Immature natural killer cell (primary cell): ENCODE measurements around the gene JUP. TPM values are rescaled to one million over a fixed set of nuclear protein-coding genes. Genes with fewer than 3 reads are reported as not detected.

Source experiments
- DNase-seq, 3 donors: peaks; one replicate each; pipeline ENCODE4 v3.0.0; 2022; ENCODE audit warnings: mixed read lengths in 1 of 3
- H3K27ac Mint-ChIP-seq, 6 donors: one replicate each; pipeline ENCODE4 v1.8.0; 2020; ENCODE audit warnings: mixed read lengths in 6 of 6, mild to moderate bottlenecking in 5 of 6, inconsistent platforms in 4 of 6, moderate library complexity in 3 of 6
- H3K27me3 Mint-ChIP-seq, 3 donors: one replicate each; pipeline ENCODE4 v1.8.0; 2020 to 2021; ENCODE audit warnings: low read depth in 3 of 3, mild to moderate bottlenecking in 3 of 3, mixed read lengths in 3 of 3, moderate library complexity in 3 of 3, inconsistent platforms in 1 of 3
- H3K36me3 Mint-ChIP-seq, 3 donors: one replicate each; pipeline ENCODE4 v1.8.0; 2020; ENCODE audit warnings: mixed read lengths in 3 of 3, inconsistent platforms in 2 of 3, mild to moderate bottlenecking in 2 of 3
- H3K4me1 Mint-ChIP-seq, 2 donors: one replicate each; pipeline ENCODE4 v1.8.0; 2020; ENCODE audit warnings: inconsistent platforms in 2 of 2, mild to moderate bottlenecking in 2 of 2, mixed read lengths in 2 of 2, moderate library complexity in 1 of 2
- H3K4me3 Mint-ChIP-seq, 5 donors: one replicate each; pipeline ENCODE4 v1.8.0; 2020; ENCODE audit warnings: mild to moderate bottlenecking in 5 of 5, mixed read lengths in 5 of 5, inconsistent platforms in 3 of 5, moderate library complexity in 3 of 5
- H3K9me3 Mint-ChIP-seq, 6 donors: one replicate each; pipeline ENCODE4 v1.8.0; 2020; ENCODE audit warnings: mild to moderate bottlenecking in 6 of 6, mixed read lengths in 6 of 6, inconsistent platforms in 4 of 6, moderate library complexity in 3 of 6
- polyA plus RNA-seq, 3 donors: library from polyadenylated mRNA; unstranded; fragments of 300-500 nt; fragmentation: Illumina TruSeq; gene quantifications; one replicate each; pipeline ENCODE4 v1.2.3, GENCODE V29; 2021

The JUP gene
- polyA plus RNA-seq, 3 donors from 2014 or later: 0.61 to 0.76 TPM; not detected in 1

DNA sequence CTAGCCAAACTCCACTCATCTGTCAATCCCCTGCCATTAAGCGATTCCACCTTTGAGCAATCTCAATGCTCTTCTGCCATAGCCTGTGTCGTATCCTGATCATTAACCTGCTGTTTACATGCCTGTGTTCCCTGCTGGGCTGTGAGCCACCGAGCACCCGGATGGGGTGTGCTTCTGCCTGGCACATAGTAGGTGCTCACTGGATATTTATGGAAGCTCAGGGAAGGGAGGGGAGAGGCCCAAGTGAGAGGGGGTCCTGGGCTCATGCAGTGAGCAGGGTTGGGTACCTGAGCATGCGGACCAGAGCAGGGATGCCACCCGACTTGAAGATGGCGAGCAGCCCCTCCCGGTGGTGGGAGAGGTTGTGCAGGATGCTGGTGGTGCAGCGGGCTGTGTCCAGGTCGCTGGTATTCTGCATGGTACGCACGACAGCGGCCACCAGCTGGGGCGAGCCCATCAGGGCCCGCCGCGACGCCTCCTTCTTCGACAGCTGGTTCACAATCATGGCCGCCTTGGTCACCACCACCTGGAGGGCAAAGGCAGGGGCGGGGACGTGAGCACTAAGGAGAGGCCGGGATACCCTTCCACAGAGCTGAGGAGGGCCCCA is 17.7 kb downstream of the JUP start:
- H3K9me3 Mint-ChIP-seq: no peaks in the 10 kb centered on the region
- H3K4me3 Mint-ChIP-seq: no peak overlapping the region
- no peaks in the 10 kb centered on the region for H3K4me1 Mint-ChIP-seq
- no peaks in the 10 kb centered on the region for H3K36me3 Mint-ChIP-seq
- H3K27ac Mint-ChIP-seq: no peak overlapping the region
- H3K27me3 Mint-ChIP-seq: peaks cover 0 to 3% (median 2%) of the 10 kb centered on the region in 3 donors
- no peak for DNase-seq

- Mint-ChIP-seq H3K27ac (no peak overlapping the region), H3K4me1 (no peaks in the 10 kb centered on the region), H3K9me3 (no peaks in the 10 kb centered on the region), H3K27me3 (peaks cover 1 to 3% (median 2%) of the 10 kb centered on the region in 3 donors), H3K36me3 (no peaks in the 10 kb centered on the region), H3K4me3 (no peak overlapping the region)
- no peak for DNase-seq
These were observed 19.0 kb downstream of the JUP start for GRCh38 chr17:41767324-41768042.

- Mint-ChIP-seq H3K4me1 (no peaks in the 10 kb centered on the region), H3K9me3 (no peaks in the 10 kb centered on the region), H3K27me3 (peaks cover 1 to 6% (median 2%) of the 10 kb centered on the region in 3 donors), H3K4me3 (no peak overlapping the region), H3K36me3 (no peaks in the 10 kb centered on the region), H3K27ac (no peak overlapping the region)
- no peak for DNase-seq
These were observed 20.4 kb downstream of the JUP start for GRCh38 chr17:41766135-41766534.

DNA sequence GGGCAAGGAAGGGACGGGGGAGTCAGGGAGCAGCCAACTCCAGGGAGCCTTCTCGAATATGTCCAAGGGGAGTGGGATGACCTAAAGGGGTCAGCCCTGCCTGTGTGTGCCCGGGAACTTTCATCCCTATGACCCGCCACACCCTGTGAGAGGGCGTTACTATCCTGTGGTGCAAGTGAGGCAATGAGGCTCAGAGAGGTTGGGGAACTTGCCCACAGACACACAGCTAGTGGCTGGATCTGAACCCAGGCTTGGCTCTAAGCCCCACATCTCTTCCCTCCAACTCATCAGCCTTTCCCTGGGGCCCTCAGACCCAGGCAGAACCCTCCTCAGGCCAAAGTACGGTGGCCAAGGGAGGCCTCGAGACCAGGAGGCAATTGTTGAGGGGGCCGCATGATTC is 23.2 kb downstream of the JUP start:
- Mint-ChIP-seq H3K36me3 (no peaks in the 10 kb centered on the region), H3K27me3 (peaks cover 0 to 10% (median 2%) of the 10 kb centered on the region in 3 donors), H3K27ac (no peak overlapping the region), H3K4me1 (no peaks in the 10 kb centered on the region), H3K4me3 (no peak overlapping the region), H3K9me3 (no peaks in the 10 kb centered on the region)
- DNase-seq: no peak

GRCh38 chr17:41762841-41763240 is 23.7 kb downstream of the JUP start:
- Mint-ChIP-seq H3K9me3 (no peaks in the 10 kb centered on the region), H3K36me3 (no peaks in the 10 kb centered on the region), H3K27ac (no peak overlapping the region), H3K4me1 (no peaks in the 10 kb centered on the region), H3K27me3 (peaks cover 0 to 10% (median 2%) of the 10 kb centered on the region in 3 donors), H3K4me3 (no peak overlapping the region)
- no peak for DNase-seq

- Mint-ChIP-seq H3K36me3 (no peaks in the 10 kb centered on the region), H3K27ac (no peak overlapping the region), H3K4me3 (no peak overlapping the region), H3K27me3 (peaks cover 0 to 10% (median 2%) of the 10 kb centered on the region in 3 donors), H3K4me1 (no peaks in the 10 kb centered on the region), H3K9me3 (no peaks in the 10 kb centered on the region)
- no peak for DNase-seq
These were observed 24.1 kb downstream of the JUP start for GRCh38 chr17:41762391-41762790.

DNA sequence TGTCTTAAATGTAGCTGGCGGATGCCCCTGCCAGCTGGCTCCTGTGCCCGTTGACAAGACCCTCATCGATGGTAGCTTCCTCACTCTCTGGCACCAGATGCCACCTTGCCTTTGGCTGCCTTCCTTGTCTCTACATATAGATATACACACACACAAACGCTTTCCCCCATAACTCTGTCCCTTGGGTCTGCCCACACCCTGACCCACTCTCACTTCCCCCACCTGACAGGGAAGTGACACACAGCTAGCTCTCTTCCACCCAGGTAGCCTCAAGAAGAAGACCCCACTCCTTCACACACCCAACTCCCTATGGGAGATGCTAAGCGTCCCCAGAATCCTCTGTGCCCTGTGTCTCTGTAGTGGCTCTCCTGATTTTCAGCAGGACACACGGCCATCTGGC is 25.6 kb downstream of the JUP start:
- Mint-ChIP-seq H3K4me1 (no peaks in the 10 kb centered on the region), H3K36me3 (no peaks in the 10 kb centered on the region), H3K27ac (peak overlapping the region in 1 of 6 donors; percentile 11), H3K27me3 (peaks cover 0 to 10% (median 0%) of the 10 kb centered on the region in 3 donors), H3K9me3 (no peaks in the 10 kb centered on the region), H3K4me3 (no peak overlapping the region)
- DNase-seq: no peak

GRCh38 chr17:41758601-41759000 is 27.9 kb downstream of the JUP start:
- H3K27ac Mint-ChIP-seq: no peak overlapping the region
- H3K27me3 Mint-ChIP-seq: peaks cover 0 to 10% (median 0%) of the 10 kb centered on the region in 3 donors
- no peaks in the 10 kb centered on the region for H3K9me3 Mint-ChIP-seq
- H3K4me1 Mint-ChIP-seq: no peaks in the 10 kb centered on the region
- no peak for DNase-seq
- H3K36me3 Mint-ChIP-seq: no peaks in the 10 kb centered on the region
- H3K4me3 Mint-ChIP-seq: no peak overlapping the region

DNA sequence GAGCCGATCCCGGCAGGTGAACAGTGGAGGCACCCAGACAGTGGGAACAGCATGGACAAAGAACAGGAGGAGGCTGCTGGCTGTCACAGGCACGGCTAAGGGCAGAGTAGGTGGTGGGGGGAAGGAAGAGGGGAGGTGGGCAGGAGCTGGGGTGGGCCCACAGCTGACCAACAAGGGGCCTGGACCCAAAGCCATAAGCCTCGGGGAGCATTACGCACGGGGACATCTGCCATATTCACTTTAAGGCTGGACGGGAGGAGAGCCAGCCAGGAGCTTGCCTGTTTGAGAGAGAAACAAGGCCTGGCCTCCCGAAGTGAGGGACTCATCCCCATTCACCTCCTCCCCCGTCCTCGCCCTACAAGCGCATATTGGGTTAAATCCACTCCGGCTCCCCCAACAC is 32.4 kb downstream of the JUP start:
- no peaks in the 10 kb centered on the region for H3K9me3 Mint-ChIP-seq
- H3K27me3 Mint-ChIP-seq: peaks cover 0 to 4% (median 1%) of the 10 kb centered on the region in 3 donors
- H3K27ac Mint-ChIP-seq: no peak overlapping the region
- no peaks in the 10 kb centered on the region for H3K4me1 Mint-ChIP-seq
- no peak for DNase-seq
- H3K36me3 Mint-ChIP-seq: no peaks in the 10 kb centered on the region
- H3K4me3 Mint-ChIP-seq: no peak overlapping the region

DNA sequence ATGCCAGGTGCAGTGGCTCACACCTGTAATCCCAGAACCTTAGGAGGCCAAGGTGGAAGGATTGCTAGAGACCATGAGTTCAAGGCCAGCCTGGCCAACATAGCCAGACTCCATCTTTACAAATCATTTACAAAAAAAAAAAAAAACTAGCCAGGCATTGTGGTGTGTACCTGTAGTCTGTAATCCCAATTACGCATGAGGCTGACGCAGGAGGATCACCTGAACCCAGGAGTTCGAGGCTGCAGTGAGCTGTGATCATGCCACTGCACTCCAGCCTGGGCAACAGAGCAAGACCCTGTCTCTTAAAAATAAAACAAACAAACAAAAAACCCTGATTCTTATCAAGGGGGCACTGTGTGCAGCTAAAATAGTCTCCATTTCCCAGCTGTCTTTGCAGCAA is 35.2 kb downstream of the JUP start:
- H3K4me1 Mint-ChIP-seq: no peaks in the 10 kb centered on the region
- no peaks in the 10 kb centered on the region for H3K36me3 Mint-ChIP-seq

GRCh38 chr17:41750862-41751261 is 35.6 kb downstream of the JUP start:
- Mint-ChIP-seq H3K4me1 (no peaks in the 10 kb centered on the region), H3K9me3 (no peaks in the 10 kb centered on the region), H3K36me3 (no peaks in the 10 kb centered on the region), H3K4me3 (no peak overlapping the region), H3K27me3 (peaks cover 0 to 9% (median 4%) of the 10 kb centered on the region in 3 donors), H3K27ac (no peak overlapping the region)
- DNase-seq: no peak

More for the DNA sequence above, 35.2 kb downstream of the JUP start:
- H3K4me3 Mint-ChIP-seq: no peak overlapping the region
- H3K27ac Mint-ChIP-seq: no peak overlapping the region
- DNase-seq: no peak
- peaks cover 0 to 8% (median 4%) of the 10 kb centered on the region in 3 donors for H3K27me3 Mint-ChIP-seq
- no peaks in the 10 kb centered on the region for H3K9me3 Mint-ChIP-seq

GRCh38 chr17:41748275-41748674 is 38.2 kb downstream of the JUP start:
- DNase-seq: no peak
- Mint-ChIP-seq H3K27me3 (peaks cover 0 to 9% (median 4%) of the 10 kb centered on the region in 3 donors), H3K4me3 (no peak overlapping the region), H3K36me3 (no peaks in the 10 kb centered on the region), H3K4me1 (no peaks in the 10 kb centered on the region), H3K27ac (no peak overlapping the region), H3K9me3 (no peaks in the 10 kb centered on the region)

GRCh38 chr17:41741709-41742108 is 44.8 kb downstream of the JUP start:
- Mint-ChIP-seq H3K4me1 (no peaks in the 10 kb centered on the region), H3K4me3 (no peak overlapping the region), H3K9me3 (no peaks in the 10 kb centered on the region), H3K36me3 (no peaks in the 10 kb centered on the region), H3K27me3 (peaks cover 2 to 10% (median 8%) of the 10 kb centered on the region in 3 donors), H3K27ac (no peak overlapping the region)
- DNase-seq: no peak

DNA sequence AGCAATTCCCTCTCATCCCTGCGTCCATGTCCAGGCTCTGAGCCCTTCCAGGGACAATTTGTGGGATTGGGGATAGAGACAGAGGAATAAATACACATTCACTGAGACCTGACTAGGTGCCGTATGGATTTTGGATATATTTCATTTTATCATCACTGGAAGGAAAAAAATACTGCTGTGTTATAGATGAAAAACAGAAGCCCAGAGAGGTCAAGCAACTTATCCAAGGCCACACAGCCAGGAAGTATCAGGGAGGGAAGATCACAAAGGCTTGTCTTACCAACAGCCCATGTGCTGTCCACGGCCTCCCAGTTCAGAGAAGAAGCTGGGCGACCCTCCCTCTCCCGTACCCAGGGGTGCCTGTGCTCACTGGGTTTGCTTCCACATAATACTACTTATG is 46.0 kb downstream of the JUP start:
- DNase-seq: no peak
- Mint-ChIP-seq H3K4me3 (no peak overlapping the region), H3K9me3 (no peaks in the 10 kb centered on the region), H3K27me3 (peaks cover 5 to 10% (median 9%) of the 10 kb centered on the region in 3 donors), H3K4me1 (no peaks in the 10 kb centered on the region), H3K27ac (no peak overlapping the region), H3K36me3 (no peaks in the 10 kb centered on the region)
